ENCODE measurements around the gene PRKCA.
"Not testable (repeated sequence)": the region's sequence is repeated elsewhere in the genome, so short reads cannot be mapped to it uniquely, and the experiment has no call there.

The PRKCA gene

DNA sequence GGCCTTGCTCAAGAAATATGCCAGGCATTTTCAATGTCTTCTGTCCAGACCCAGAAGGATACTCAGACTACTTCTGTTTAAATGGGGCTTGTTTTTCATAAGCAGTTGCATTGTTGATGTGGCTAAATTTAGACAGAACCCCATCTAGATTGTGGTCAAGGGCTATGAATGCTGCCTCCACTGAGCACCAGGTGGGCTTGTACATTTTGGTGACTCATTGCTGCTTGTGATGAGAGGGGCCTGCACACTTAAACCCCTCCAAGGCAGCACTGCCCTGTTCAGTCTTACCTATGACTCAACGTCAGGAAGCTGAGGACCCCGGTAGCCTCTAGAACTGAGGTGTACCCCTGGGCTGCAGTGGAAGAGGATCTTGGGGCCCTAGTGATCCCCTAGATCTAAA is 144.0 kb downstream of the PRKCA start:
- no peak for DNase-seq

DNA sequence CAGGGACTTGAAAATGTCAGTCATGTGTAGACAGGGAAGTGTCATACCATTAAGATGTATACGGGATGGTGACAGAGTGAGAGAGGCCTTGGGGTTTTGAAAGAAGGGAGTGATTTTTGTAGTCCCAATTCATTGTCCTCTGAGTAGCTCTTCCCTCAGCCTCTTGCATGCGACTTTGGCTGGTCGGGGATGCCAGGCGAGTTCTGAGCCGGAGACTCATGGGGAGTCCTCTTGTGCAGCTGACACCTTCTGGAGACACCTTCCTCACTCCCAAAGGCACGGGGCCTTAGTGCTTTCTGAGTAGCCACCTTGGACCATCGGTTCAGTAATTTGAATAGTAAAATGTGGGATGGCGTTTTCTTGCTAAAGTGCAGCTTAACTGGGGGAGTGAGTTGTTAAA is 144.7 kb downstream of the PRKCA start:
- no peak for DNase-seq

DNA sequence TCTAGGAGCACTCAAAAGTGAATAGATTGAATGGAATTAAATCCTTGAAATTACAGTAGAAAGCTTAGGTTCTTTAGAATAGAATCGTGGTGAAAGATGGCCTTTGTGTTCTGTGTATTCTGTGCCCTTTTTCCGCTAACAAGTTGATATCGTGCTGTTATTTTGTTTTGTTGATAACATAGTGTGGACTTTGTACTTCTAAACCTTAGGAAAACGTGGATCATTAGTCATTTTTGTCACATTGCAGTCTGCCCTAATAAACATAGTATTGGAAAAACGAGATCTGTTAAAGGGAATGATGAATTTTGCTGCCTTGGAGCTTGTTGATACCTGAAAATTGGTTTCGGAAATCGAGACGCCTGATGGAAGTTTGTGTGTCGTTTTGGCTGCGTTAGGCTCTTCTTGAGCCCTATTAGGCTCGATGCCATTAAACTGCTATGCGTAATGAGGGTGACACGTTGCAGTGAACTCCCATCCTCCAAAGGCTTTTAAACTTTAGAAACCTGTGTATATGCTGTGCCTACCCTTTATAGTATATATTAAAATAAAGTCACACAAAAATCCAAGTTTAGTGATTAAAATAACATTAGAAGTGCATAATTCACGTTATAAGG is 145.7 kb downstream of the PRKCA start:
- no peak for DNase-seq

DNA sequence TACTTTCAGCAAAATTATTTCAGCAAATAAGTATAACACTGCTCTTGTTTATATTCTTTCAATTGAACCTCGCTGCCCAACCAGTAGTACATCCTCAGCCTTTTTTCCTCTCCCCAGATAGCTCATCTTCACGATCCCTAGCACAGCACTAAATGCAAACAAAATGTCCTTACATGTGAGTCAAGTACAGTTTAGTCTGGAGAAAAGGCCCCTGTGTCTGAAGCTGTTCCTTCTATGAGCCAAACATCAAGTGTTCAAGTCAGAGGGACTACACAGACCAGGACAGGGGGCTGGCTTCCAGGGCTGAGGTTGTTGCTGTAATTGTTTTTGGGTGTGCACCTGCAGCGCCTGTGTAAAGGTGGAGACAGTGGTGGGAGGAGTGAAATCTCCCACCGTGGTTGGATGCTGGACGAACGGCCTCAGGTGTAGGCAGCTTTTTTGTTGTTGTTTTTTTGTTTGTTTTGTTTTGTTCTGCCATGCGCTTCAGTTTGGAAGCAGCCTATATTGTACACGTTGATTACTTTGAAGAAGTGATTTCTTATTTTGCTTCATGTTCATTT is 147.1 kb downstream of the PRKCA start:
- DNase-seq = no peak

DNA sequence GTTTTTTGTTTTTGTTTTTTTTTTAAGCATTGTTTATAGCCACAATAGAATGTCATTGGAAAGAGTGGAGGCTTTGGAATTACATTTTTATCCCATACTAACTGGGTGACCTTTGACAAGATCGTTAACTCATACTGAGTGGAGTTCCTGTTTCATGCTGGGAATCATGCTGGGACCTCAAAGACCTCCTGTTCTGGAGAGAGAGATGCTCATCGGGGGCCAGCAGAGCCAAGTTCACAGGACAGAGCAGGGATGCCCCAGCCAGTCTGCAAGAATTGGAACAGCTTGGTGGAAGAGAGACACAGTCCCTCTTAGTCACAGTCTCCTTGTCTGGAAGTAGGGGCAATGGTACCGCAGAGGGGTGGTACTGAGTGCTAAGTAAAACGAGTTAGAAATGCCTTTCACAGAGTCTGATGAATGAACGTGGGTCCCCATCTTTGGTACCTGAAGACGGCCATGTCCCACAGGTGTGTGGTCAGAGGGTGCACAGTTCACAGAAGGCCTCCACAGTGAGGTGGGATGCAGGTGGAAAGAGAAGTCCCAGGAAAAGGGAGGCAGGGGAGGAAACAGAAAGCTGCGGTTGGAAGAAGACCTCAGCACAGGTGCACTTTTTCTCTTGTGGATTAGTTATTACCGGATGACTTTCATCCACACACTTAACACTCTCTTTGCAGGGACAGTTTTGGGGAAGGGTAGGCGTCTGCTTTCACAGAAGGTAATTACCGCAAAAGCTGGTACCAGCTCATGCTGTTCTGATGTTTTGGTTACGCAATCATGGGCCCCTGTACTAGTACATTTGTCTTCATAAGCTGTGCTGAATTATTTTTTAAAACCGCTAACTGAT is 147.8 kb downstream of the PRKCA start:
- DNase-seq = no peak

DNA sequence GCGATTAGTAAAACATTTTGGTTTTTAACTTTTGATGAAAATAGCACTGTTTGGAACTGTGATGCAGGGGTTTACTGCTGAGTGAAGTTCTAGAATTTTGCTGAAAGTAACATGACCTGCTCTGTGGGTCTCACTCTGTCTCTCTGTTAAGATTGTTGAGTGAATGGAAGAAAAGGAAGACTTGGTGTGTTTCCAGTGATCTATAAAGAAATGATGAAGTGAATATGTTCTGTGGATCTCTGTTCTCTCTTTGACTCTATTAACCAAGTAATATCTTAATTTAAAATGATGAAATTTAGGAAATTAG is 148.4 kb downstream of the PRKCA start:
- no peak for DNase-seq

DNA sequence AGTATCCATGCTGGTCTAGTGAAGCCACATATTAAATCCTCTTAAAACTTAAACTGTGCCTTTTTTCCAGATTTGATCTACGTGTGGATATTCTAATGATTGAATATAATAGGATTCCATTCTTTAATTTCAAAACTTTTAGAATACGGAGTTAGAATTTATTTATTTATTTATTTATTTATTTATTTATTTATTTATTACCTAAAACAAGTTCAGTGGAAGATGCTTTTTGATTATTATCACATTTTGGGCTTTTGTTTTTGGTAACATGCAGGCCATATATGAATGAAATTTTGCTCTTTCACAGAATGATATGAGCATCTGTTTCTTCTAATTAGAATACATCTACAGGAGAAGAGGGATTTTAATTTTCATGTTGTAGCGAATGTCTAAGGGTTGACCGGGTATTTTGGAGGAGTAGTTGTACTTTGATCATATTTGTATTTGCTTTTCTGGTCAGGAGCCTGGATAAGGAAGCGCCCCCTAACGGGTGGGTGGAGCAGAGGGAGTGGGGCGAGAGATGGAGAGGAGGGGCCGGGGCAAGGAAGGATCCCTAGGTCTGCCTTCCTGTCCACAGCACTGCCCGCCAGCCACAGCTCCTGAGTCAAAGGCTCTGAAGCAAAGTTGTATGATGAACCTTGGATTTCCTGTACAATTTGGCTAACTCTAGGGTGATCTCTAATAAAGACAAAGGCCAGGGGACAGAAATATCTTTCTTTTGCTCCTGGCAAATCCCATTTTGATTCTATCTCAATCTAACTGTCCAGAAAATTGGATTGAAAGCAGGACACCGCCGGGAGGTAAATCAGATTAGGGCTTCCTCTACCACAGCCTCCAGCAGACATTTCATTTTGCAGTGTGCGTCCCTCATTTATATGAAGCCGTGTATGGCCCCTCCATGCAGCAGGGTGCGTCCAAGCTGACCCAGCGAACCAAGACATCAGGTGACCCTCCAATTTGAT is 149.1 kb downstream of the PRKCA start:
- no peak for DNase-seq

DNA sequence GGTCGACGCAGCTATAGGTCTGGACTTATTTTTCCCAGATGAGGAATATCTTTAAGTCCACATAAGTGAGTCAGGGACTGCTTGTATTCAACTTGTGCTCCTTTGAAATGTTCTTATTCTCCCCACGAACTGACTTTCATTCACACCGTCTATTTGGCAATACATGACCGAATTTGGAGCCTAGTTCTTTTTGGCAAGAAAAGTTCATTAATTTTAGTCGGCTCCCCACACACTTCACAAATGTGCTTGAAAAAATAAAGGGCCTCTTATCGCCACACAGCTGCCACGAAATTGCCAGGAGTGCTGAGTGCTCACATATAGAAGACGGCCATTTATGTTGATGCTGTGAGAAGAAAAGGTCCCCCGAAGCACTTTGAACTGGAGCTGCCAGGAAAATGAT is 152.6 kb downstream of the PRKCA start:
- no peak for DNase-seq

DNA sequence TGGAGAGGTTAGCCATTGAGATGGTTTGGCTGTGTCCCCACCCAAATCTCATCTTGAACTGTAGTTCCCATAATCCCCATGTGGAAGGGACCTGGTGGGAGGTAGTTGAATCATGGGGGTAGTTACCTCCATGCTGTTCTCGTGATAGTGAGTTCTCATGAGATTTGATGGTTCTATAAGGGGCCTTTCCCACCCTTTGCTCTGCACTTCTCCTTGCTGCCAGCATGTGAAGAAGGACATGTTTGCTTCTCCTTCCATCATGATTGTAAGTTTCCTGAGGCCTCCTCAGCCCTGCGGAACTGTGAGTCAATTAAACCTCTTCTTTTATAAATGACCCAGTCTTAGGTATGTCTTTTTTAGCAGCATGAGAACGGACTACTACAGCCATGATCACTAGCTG is 155.1 kb downstream of the PRKCA start:
- not testable (repeated sequence) for DNase-seq

DNA sequence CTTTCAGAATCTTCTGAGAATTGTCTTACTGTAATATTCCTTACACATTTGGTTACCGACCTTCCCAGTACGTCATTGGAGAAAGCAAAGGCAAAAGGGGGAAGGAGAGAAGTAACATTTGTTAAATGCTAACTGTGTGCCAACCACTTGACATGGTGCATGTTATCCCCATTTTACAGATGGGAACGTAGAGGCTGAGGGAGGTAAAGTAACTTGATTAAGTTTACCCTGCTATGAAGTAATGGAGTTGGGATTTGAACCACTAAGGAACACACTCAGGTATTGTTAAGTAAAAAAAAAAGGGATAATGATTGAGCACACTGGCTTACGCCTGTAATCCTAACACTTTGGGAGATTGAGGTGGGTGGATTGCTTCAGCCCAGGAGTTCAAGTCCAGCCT is 156.4 kb downstream of the PRKCA start:
- no peak for DNase-seq

DNA sequence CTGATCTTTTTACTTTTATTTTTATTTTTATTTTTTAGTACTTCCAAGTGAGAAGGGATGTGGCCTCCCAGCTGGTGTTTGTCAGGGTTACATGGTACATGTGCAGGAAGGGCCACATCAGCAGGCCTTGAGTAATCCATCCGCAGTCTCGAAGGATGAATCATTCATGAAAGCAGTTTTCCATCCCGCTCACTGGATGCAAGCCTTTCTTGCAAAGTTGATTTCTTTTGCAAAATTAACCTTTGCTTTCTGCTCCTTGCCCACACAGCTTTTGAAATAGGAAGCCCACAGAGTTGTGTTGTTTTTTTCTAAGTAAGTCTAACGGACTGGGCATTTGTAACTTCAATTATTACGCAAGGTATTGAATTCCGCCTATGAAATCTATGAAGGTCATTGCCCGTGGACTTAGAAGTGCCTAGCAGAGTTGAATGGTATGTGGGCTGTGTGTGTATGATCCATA is 157.4 kb downstream of the PRKCA start:
- no peak for DNase-seq

DNA sequence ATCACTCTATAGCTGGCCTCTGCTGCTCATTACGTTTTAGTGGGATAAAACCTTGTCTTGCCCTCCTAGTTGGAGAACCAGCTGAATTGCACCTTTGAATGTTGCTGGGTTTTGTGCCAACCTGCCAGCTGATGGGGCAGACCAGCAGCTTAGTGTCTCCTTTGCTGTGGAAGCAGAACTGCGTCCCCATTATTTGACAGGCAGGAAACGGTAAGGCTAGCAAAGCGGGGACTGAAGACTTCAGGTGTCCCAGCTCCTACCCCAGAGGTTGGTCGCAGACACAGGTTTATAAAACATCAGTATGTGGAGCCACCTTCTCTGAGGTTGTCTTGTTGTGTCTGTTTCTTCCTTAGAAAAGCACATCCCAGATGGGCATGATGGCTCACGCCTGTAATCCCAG is 158.1 kb downstream of the PRKCA start:
- DNase-seq = no peak

DNA sequence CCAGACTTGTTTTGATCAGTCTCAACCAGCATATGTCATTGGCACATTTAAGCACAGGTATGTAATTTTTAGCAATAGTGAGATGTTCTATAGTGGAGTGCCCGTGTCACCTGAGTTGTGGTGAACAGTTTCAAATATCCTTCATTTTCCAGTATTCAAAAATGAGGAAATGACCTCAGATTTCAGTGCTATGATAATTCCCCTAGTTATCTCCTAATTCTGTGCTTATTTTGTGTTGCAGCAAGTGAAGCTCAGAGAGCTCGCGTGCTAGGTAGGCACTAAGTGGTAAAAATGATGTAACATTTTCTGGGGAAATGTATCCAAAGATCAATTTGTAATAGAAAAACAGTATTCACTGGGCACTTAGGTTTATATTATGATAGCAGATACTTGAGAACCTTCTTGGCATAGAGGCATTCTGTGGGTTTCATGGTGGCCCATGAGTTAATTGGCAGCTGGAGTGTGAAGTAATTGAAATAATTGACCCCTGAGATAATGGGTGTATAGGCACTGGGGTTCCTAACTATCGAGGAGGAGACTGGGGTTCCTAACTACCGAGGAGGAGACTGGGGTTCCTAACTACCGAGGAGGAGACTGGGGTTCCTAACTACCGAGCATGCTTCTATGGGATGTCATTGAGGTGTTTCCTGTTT is 159.1 kb downstream of the PRKCA start:
- DNase-seq = no peak

DNA sequence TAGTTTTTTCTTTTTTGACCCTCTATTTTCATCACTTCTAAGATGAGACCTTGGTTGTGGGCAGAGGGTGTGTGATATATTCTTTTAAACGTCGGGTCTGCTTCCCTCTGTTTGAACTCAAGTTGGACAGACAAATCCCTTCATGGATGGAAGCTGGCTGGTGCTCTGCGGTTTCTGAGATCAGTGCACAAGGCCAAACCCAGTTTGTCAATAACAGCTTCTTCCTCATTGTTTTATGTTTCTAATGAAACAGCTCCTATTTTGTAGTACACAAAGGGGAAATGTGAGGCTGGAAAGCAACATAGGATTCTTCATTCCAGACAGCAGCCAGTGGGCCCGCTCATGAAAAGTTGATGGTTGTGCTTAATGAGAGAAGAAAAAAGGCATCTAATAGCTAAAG is 159.6 kb downstream of the PRKCA start:
- no peak for DNase-seq

DNA sequence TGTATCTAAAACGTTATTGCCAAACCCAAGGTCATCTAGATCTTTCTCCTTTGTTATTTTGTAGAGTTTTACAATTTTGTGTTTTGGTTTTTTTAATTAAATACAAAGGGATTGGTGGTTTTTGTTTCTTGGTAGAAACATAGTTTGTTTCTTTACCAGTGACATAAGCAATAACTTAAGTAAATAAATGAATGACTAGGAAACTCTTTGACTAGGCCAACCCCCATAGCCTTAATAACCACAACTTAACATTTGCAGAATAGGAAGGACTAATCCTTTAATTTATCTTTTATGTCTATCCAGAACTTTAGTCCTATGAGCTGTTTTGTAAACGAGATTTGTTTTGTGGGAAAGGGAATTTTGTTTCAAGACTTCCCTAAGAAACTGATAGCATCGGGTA is 162.5 kb downstream of the PRKCA start:
- no peak for DNase-seq

DNA sequence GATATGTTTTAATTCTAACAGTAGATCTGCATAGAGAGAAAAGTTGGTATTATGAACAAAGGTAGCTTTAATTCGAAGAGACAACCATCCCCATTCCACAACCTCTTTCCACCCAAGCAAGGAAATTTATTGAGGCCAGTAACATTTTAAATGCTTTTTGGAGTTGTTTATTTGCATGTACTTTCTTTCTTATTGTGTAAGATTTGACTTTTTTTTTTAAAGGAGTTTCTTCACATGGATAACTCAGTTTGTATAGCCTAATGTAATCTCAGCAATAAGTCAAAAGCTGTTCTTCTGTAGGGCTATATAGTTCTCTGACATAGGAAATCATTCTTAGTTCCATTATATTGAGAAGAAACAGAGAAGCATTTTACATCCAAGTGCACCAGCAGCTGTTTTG is 163.3 kb downstream of the PRKCA start:
- no peak for DNase-seq

DNA sequence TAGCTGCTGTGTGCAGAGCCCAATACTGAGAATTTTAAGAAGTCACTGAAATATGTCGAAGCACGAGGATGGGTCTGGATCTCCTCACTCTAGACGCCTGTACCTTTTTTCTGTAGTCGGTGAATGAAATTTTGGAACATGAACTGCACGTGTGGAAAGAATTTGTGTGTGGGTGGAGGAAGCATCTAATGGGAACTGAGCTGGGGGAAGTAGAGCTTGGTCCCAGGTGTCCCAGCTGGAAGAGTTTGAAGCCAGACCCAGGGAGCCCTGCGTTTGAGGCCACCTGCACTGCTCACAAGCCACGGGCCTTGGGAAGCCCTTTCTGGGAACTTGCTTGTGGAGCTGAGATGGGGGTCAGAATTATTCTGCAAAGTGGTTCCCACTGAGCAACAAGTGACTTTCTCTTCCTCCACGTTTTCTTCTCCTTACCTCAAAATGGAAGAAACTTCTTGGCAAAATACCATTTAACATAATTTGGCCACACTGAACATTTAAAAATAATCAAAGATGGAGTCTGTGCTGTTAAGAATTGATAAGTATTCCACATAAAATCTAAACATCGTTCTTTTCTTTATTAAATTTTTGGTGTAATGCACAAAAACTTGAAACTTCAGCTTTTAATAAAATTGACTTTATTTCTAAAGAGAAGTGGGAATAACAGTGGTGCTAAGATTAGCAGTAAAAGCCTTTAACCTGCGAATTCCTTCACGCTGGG is 163.8 kb downstream of the PRKCA start:
- DNase-seq = no peak

DNA sequence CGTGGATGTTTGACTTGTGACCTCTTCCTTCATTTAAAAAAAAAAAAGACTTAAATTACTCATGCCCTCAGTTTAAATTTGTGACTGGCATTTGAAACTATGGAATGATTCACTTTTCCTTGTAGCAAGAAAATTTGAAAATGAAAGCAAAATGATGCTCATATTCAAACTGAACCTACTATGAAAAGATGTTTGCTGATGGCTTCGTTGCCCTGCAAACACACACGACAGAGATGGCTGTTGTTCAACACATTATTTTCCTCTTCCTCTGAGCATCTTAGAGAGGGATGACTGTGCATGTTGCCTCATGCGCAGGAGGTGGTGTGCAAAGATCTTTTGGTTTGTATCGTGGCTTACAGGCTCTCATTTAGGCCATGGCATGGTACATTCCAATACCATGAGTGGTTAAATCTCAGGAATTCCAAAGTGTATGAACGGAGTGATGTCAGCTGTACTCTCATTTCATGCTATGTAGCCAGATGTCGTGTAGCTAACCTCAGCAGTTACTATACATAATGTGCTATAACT is 164.5 kb downstream of the PRKCA start:
- no peak for DNase-seq

DNA sequence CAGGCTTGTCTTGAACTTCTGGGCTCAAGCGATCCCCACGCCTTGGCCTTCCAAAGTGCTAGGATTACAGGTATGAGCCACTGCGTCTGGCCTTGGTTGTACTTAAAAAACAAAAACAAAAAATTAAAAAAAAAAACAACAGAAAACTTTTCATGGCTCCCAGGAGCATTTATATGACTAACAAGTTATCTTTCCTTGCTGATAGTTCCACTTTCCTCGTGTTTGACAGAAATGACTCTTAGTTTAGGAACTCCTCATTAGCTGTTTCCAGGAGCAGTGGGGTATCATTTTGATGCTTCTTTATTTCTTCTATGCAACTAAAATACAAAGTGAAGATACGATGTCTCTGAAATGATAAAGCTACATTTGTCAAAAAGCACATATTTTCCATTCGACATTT is 165.4 kb downstream of the PRKCA start:
- no peak for DNase-seq

DNA sequence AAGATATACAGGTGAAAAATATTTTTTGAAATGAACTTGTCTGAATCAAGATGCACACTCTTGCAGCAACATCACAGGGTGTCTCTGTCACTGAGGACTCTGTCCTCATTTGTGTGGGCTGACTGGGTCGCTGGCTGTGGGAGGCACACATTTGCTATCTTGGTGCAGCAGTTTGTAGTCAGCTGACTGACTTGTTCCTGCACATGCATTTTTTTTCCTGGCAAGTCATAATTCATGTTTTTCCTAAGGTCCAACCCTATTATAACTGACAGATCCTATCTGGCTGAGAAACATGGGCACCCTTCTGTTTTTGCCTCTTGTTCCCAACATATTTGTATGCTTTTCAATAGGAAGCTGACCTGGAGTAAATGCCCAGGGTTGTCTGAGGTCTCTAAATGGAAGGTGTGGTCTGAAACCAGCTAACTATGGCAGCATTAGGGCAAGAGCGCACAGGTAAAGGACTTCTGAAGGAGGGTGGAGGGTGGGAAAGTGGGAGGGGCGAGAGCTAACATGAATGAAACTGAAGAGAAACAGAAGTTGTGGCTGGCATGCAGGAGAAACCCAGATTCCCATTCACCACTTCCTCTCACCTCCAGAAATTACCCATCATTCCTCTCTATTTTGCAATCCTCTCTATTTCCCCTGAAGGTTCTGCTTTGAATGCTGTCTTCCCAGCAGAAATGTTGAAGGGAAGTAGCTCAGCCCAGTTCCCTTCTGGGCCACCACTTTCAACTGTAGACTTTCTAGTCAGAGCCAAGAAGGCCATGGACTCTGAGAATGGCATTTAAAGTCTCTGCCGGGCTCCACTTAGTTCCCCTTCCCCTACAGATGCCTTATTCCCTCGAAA is 166.1 kb downstream of the PRKCA start:
- DNase-seq = no peak

DNA sequence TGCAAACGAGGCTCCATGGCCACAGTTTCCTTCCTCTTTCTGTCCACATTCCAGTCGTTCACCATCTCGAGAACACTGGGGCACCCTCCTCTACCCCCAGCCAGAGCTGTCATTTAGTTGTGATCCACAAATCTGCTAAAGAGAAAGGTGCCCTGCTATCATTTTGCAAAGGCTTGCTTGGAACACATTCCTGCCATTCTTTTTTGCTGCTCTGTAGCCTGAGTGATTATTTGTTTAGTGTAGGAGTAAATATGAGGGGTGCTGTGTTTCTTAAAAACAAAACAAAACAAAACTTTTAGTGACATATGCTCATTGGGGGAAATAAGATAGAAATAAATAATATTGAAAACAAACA is 166.7 kb downstream of the PRKCA start:
- no peak for DNase-seq

Data from activated CD4-positive, CD25-positive, alpha-beta regulatory T cell treated with anti-CD3 and anti-CD28 coated beads, Interleukin-2, amount 50 U/mL, for 72 hours (primary cell).